ENCODE measurements around the gene SLFN5.

Gene SLFN5

DNA sequence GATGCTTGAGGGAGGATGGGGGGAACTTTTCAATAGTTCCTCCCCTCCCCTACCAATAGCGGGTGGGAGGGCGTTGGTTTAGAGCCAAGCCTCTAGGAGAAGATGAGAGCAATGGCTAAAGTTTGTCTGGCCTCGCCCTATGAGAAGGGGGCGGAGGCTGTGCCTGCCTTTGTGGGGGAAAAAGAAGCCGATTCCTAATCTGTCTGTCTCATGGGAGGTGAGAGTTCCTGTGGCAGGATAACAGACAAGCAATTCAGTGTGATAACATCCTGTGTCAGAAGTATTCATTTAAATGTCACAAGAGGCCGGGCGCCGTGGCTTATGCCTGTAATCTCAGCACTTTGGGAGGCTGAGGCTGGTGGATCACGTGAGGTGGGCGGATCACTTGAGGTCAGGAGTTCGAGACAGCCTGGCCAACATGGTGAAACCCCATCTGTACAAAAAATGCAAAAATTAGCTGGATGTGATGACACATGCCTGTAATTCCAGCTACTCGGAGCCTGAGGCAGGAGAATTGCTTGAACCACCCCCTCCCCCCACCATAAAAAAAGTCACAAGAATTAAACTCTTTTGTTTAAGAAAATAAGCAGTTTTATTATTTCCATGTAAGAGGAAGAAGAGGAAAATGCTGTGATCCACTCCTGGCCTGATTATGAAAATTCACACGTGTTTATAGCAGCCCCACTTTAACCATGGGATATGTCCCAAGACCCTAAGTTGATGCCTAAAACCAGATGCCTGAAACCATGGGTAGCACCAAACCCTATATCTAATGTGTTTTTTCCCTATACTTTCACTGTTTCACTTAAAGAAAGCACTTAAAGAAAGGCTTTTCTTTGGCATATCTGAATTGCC, 1.7 kb downstream of the SLFN5 start:
- H3K27me3 ChIP-seq (ENCODE audit: control insufficient read depth, insufficient read depth, low read length) = no peaks in the 10 kb centered on the region
- H3K9ac ChIP-seq = no peak overlapping the region
- H3K4me3 ChIP-seq (ENCODE audit: low read depth, low read length) = peak overlapping the region; percentile 86
- TF ChIP-seq, protein P1, sequence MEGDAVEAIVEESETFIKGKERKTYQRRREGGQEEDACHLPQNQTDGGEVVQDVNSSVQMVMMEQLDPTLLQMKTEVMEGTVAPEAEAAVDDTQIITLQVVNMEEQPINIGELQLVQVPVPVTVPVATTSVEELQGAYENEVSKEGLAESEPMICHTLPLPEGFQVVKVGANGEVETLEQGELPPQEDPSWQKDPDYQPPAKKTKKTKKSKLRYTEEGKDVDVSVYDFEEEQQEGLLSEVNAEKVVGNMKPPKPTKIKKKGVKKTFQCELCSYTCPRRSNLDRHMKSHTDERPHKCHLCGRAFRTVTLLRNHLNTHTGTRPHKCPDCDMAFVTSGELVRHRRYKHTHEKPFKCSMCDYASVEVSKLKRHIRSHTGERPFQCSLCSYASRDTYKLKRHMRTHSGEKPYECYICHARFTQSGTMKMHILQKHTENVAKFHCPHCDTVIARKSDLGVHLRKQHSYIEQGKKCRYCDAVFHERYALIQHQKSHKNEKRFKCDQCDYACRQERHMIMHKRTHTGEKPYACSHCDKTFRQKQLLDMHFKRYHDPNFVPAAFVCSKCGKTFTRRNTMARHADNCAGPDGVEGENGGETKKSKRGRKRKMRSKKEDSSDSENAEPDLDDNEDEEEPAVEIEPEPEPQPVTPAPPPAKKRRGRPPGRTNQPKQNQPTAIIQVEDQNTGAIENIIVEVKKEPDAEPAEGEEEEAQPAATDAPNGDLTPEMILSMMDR (IDR thresholded peaks at IDR 0.05) = no peak
- H3K4me1 ChIP-seq = no peaks in the 10 kb centered on the region
- peak overlapping the region; percentile 97 for H3K27ac ChIP-seq
- no peaks in the 10 kb centered on the region for H3K9me3 ChIP-seq (ENCODE audit: control insufficient read depth, low read length)
- no peaks in the 10 kb centered on the region for H3K36me3 ChIP-seq (ENCODE audit: control insufficient read depth, insufficient read depth, low read length)
- H3K79me2 ChIP-seq = peaks cover 9% of the 10 kb centered on the region
- H3K4me2 ChIP-seq (ENCODE audit: low read length) = peak overlapping the region; percentile 92
- H2AFZ ChIP-seq = no peak overlapping the region

DNA sequence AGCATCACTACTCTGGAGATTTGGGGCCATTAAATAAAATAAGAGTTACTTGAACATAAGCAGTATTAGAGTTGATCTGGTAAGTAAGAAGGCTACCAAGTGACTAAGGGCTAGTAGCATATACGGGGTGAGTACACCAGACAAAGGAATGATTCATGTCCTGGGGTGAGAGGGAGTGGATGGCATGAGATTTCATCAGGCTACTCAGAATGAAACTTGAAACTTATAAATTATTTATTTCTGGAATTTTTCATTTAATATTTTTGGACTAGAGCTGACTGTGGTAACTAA, 2.3 kb downstream of the SLFN5 start:
- Histone ChIP-seq H3K27me3 (ENCODE audit: control insufficient read depth, insufficient read depth, low read length) (no peaks in the 10 kb centered on the region), H2AFZ (no peak overlapping the region), H3K9ac (no peak overlapping the region), H3K79me2 (peaks cover 9% of the 10 kb centered on the region), H3K9me3 (ENCODE audit: control insufficient read depth, low read length) (no peaks in the 10 kb centered on the region), H3K36me3 (ENCODE audit: control insufficient read depth, insufficient read depth, low read length) (no peaks in the 10 kb centered on the region), H3K4me3 (ENCODE audit: low read depth, low read length) (no peak overlapping the region), H3K4me2 (ENCODE audit: low read length) (peak overlapping the region; percentile 92), H3K4me1 (no peaks in the 10 kb centered on the region), H3K27ac (peak overlapping the region; percentile 97)
- TF ChIP-seq, protein P1 (IDR thresholded peaks at IDR 0.05) = no peak

DNA sequence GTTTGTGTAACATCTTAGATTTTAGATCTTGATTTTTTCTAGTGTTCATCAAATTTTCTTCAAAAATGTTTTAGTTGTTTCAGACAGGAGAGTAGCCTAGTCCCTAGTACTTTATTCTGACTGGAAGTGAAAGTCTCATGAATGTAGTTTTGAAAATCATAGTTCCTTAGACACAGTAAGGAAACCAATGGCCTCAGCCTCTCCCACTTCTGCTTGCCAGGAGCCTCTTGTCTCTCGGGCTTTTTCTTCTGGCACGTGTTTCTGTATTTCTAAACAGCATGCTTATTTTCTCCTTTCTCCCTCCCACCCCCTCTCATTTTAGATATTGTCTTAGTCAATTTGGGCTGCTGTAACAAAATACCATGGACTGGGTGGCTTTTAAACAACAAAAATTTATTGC, 9.8 kb downstream of the SLFN5 start:
- Histone ChIP-seq H3K36me3 (ENCODE audit: control insufficient read depth, insufficient read depth, low read length) (no peaks in the 10 kb centered on the region), H3K27me3 (ENCODE audit: control insufficient read depth, insufficient read depth, low read length) (no peaks in the 10 kb centered on the region), H3K4me1 (peaks cover 6% of the 10 kb centered on the region), H3K27ac (no peak overlapping the region), H3K9ac (no peak overlapping the region), H3K9me3 (ENCODE audit: control insufficient read depth, low read length) (no peaks in the 10 kb centered on the region), H2AFZ (no peak overlapping the region), H3K79me2 (peaks cover 2% of the 10 kb centered on the region), H3K4me2 (ENCODE audit: low read length) (no peak overlapping the region), H3K4me3 (ENCODE audit: low read depth, low read length) (no peak overlapping the region)
- TF ChIP-seq, protein P1 (IDR thresholded peaks at IDR 0.05) = no peak

DNA sequence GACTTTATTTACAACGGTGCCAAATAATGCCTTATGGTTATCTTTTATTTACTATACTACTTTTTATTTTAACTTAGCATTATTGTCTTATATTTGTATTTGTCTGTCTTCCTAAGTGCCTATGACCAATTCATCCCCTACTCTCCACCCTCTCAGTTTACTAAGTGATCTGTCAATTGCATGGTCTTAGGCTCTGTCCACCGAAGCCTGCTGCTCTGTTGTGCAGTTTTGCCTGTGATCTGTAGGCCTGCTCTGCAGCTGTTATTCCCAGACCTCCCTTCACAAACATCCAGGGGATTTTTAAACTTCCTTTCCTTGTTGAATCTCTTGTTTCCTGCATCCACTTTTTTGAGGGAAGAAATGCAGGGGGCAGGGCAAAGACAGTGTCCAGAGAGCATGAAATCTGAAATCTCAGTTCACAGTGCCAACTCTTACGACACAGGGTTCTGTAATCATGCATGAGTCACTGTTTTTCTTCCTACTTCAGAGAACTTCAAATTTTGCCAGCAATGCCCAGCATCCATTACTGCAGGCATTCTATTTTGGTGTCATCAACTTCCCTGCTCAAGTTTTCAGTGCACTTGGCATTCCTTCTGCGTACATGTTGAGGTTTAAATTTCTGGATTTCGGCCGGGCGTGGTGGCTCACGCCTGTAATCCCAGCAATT, 11.4 kb downstream of the SLFN5 start:
- no peaks in the 10 kb centered on the region for H3K36me3 ChIP-seq (ENCODE audit: control insufficient read depth, insufficient read depth, low read length)
- H3K4me2 ChIP-seq (ENCODE audit: low read length) = no peak overlapping the region
- no peak overlapping the region for H3K9ac ChIP-seq
- TF ChIP-seq, protein P1 (IDR thresholded peaks at IDR 0.05) = no peak
- H2AFZ ChIP-seq = no peak overlapping the region
- no peak overlapping the region for H3K27ac ChIP-seq
- peaks cover 2% of the 10 kb centered on the region for H3K79me2 ChIP-seq
- H3K4me1 ChIP-seq = peaks cover 9% of the 10 kb centered on the region
- no peaks in the 10 kb centered on the region for H3K9me3 ChIP-seq (ENCODE audit: control insufficient read depth, low read length)
- no peak overlapping the region for H3K4me3 ChIP-seq (ENCODE audit: low read depth, low read length)
- H3K27me3 ChIP-seq (ENCODE audit: control insufficient read depth, insufficient read depth, low read length) = no peaks in the 10 kb centered on the region

Measured in parathyroid adenoma (tissue), 2 donors.